HG02763 (cell line): Measurements from ENCODE around the gene MYL3.

Source experiments
- ATAC-seq: cut with Tn5 transposase; IDR thresholded peaks from one replicate; pipeline ENCODE4 v1.9.1; 2021; ENCODE audit warnings: mild to moderate bottlenecking, moderate library complexity; ENCODE audit not compliant: unreplicated experiment

The MYL3 gene

GRCh38 chr3:46883054-46883829 lies 20.0 kb upstream of the MYL3 start:
- ATAC-seq: no peak

GRCh38 chr3:46882377-46883053 lies 19.3 kb upstream of the MYL3 start:
- no peak for ATAC-seq

DNA sequence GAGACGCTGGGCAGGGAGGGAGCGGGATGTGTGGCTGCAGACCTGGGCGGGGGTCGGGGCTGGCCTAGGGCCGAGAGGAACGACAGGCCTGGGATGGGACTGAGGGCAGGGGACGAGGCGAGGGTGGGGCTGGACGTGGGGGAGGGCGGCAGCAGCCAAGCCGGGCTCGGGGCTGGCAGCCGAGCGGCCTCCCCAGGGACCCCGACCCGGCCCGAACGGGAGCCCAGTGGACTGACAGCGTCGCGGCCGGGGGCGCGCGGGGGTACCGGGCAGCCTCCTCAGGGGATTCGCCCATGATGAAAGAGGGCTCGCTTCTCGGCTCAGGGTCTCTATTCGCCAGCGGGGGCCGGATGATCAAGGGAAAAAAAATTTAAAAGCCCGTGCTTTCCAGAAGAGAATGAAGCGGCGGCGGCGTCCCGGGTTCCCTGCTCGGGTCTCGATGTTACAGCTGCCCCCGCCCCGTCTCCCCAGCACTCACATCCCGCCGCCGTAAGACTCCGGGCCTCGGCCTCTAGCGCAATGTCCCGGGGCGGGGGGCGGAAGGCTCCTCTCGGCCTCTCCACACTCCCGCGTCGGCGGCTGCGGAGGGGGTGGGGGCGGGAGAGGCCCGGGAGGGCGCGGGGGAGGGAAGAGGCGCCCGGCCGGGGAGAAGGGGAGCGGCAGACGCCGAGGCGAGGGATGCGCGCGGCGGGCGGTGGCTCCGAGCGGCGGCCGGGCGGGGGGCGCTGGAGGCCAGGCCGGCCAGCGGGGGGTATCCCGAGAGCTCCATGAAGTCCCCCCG lies 18.5 kb upstream of the MYL3 start:
- ATAC-seq: no peak

DNA sequence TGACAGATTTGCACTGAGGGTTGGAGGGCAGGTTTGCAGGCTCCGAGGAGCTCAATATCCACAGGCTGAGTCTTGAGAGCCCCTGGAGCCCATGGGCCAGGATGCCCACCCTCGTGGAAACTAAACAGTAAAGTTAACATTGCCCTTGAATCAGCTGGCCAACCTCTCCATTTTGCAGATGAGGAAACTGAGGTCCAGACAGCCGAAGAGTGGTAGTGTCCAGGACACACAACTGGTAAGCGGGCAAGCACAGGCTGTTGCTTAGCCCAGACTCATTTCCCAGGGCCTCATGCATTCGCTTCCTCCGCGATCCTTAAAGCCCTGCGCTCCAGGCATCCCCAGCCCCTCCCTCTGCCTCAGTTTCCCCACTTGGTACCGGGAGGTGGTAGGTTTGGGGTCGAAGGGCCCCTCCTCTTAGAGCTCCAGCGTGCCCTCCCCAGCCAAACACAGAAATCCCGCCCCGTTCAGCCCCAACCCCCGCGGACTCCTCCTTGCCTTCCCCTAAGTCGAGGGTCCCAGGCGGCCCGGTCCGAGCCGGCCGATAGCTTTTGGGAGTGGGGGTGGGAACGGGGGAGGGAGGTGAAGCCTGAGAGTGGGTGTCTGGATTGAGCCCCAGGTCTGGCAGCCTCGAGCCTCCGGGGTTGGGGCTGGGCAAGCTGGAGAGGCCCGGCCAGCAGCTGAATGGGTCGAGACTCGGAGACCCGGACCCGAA lies 17.8 kb upstream of the MYL3 start:
- no peak for ATAC-seq

DNA sequence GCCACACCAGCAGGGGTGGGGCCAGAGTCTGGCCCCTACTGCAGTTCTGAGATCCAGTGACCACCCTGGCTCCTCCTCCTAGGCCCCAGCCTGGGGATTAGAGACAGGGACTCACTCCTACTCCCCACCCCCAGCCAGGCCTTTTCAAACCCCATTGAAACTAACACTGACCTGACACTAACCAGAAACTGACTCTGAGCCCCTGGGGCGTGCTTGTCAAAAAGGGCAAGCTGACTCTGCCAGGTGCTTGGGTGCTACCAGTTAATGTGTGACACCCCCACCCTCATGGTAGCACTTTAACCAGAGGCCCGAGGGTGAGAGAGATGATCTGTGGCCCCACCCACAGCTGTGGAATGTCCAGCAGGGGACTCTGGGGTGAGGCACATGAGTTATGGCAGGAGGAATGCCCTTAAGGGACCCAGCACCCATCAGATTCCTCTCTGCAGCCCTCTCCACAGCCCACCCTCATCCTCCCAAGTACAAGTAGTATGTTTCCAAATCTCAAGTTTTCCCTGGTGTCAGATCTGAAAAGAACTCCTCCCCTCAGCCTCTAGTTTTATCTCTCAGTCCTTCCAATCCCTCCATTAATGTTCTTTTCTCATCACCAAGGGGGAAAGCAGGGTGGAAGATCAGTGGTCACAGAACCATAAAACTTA lies 15.7 kb upstream of the MYL3 start:
- ATAC-seq: no peak

GRCh38 chr3:46877406-46878125 lies 14.3 kb upstream of the MYL3 start, which contains the start of gene PTH1R:
Gene PTH1R (plus strand): TSS chr3:46877721. CDS start chr3:46883560, 5,839 bp downstream.
- no peak for ATAC-seq

DNA sequence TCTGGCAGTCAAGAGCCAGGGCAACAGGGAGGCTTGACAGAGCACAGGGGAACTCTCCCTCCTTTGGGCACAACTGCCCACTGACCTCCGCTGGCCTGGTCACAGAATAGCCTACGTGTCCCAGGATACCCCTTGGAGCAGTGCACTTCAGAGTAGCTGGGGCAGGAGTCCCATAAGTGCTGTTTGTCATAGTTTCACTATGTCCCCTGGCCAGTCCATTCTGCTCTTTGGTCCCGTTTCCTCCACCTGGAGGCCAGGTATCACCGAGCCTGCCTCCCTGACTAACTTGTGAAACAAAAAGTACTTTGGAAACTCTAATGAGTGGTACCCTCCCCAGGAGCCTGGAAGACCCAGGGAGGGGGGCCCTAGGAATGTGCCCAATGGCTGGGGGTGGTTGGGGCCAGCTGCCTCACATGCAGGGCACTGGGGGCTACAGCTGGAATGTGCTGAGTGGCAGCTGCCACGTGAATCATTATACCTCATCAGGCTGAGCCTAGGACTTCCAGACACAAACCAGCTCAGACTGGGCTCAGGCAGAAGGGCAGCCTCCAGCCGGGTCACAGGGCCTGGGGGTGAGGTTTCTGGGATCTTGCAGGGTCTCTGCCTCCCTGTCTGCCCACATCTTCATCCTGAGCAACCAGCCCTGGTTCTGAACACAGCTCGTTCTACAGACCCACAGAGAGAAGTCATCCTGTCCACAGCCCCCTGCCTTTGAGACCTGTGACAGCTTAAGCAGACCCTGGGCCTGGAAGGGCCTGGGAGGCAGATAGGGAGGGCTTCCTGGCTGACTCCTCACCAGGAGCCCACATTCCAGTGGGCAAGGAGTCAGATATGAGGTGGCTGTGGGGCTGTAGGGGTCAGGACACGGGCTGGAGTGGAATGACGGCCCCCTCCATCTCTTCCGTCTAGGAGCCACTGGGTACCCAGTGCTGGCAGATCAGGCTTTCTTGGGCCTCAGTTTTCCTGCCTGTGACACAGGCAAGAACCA lies 13.4 kb upstream of the MYL3 start:
- ATAC-seq: no peak

DNA sequence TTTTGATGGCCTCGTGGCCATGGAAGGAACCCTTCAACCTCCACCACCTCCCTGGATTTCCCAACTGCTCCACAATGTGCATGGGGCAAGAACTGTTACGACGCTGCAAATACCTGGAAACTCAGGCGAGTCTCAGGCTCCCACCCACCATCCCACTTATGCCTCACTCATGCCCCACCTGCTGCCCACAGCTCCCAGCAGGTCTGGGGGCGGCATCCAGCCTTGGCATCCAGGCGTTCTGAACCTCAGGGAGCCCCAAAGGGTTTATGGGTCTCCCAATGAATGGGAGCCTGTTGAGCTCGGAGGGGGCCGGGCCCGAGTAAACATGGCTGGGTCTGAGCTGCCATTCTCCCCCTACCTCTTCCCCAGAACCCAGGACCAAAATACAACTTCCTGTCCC lies 12.3 kb upstream of the MYL3 start:
- ATAC-seq: no peak

GRCh38 chr3:46874430-46874829 lies 11.2 kb upstream of the MYL3 start:
- ATAC-seq: no peak

DNA sequence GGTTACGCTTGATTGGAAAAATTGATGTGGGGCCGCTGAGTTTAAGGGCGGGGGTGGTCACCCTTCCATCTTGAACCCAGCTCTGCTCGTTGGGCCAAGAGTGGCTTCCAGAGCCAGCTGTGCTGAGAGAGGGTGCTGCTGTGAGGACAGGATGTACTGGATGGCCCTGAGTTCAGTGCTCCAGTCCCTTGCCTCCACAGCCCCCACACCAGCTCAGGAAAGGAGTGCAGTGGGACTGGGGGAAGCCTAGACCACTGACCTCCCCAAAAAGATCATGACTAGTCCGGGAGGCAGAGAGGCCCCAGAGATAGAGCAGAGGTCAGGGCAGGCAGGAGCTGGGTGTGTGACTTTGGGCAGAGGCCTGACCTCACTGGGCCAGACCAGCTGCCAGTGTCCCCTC lies 10.3 kb upstream of the MYL3 start:
- no peak for ATAC-seq

DNA sequence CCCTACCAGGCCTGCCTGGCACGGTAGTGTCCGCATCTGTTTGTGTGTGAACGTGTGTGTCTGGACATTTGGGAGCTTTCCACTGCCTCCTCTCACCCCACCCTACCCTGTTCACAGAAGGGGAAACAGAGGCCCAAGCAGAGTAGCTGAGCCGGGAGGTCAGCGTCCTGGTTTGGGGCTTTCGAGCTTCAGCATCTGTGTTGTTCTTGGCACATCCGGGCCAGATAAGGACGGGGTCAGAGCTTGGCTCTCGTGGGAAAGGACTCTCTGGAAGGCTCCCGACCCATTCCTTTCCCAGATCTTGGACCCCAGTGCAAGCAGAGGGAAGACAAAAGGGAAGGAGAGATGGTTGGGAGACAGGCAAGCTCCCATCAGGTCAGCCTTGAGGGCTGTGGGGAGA lies 8.0 kb upstream of the MYL3 start:
- ATAC-seq: no peak

GRCh38 chr3:46870651-46871050 lies 7.4 kb upstream of the MYL3 start:
- no peak for ATAC-seq

DNA sequence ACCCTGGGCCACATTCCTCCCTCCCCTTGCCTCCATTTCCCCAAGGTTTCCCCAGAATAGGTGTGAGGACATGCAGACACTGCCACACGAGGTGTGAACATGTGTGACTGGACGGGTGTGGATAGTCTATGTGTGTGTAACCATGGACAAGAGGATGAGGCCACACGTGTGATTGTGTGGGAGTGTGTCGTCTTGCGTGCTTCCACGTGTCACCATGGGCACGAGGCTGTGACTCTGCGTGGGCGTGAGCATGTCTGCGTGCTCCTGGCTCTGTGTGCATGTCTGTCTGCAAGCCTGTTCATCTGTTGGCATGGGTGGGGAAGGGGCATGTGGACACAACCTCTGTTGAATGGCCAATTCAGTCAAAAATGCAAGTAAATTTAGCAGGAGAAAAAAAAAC lies 6.2 kb upstream of the MYL3 start:
- no peak for ATAC-seq

- ATAC-seq: no peak
Observed at GRCh38 chr3:46868948-46869347, 5.7 kb upstream of the MYL3 start.

DNA sequence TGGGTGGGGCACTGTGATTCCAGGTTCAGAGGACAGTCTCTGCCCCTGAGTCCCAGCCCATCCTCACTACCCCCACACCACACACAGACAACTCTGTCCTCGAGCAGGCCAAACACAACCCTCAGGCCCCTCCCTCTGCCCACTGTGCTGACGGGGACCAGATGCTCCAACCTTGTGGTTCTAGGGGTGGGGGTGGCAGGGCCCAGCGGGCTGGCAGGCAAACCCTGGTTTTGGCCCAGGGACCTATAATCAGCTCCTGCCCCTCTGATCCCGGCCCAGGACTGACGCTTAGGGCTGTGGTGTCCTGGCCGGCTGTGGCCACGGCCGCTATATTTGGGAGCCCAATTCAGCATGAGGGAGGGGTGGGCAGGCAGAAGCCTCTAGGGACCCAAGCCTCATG lies 5.0 kb upstream of the MYL3 start:
- no peak for ATAC-seq

DNA sequence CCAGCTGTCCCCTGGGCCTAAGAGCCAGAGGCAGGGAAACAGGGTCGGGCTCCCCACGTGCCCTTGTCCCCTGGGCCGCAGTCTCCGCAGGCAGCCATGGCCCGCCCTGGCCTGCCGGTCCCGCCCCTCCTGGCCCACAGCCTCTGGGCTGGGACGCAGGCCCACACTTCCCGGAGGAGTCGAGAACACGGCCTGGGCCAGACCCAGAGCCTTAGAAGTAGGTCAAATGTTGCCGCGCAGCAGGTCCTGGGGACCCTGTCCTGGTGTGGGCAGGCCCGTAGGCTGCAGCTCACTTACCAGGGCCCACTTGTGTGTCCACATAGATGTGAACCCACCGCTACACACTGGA lies 4.3 kb upstream of the MYL3 start:
- ATAC-seq: no peak

DNA sequence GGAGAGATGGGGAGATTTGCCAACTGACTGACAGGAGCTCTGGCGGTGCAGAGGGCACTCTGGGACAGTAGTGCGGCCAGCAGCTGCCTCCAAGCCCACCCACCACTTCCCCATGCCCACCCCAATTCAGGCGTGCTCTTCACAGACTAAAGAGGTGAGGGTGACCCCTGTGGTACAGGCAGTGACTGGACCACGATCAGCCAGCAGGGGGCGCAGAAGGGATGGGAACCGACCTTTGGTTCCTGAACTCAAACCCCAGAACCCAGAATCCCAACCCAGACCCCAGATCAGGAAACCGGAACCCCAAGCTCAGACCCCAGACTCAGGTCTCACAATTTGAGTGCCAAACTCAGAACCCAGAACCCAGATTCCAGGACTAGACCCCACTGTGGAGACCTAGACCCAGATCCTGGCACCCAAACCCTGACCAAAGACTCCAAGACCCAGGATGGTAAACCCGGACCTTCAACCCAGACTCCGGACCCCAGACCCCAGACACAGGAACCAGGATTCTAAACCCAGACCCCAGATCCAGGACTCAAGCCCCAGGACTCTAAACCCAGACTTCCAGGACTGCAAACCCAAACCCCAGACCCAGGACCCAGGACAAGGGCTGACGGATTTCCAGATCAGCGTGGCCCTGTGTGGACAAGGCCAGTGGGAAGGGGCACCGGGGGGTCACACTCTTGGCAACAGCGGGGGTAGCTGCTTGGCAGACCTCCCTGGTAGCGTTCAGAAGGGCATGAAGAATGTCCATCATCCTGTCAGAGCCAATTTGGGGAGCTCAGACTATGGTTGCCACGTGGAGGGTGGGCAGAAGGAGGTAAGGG lies 3.7 kb upstream of the MYL3 start:
- no peak for ATAC-seq

DNA sequence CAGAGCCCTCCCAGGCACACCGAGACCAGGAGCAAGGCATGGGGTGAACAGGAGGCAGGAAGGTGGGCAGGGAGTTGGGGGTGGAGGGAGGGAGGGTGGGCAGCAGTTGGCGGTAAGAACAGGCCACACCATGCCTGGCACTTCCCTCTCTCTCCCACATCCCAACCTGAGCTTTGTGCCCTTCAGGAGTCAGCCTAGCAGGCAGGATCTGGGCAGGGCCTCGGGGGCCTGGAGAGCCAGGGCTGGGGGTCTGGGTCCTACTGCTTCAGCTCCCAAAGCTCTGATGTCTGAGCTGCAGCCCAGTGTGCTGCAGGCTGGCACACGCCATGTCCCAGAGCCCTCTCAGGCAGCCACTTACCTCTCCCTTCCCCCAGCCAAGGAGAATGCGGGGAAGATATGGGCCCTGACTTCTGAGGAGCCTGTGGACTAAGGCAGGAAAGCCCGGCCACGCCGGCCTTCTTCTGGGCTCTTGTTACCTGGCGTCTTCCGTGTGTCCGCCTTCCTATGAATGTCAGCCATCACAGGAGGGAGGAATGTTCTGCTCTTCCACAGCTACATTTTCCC lies 2.9 kb upstream of the MYL3 start:
- ATAC-seq: no peak
